ENCODE data around the gene MYT1.

MYT1 gene

DNA sequence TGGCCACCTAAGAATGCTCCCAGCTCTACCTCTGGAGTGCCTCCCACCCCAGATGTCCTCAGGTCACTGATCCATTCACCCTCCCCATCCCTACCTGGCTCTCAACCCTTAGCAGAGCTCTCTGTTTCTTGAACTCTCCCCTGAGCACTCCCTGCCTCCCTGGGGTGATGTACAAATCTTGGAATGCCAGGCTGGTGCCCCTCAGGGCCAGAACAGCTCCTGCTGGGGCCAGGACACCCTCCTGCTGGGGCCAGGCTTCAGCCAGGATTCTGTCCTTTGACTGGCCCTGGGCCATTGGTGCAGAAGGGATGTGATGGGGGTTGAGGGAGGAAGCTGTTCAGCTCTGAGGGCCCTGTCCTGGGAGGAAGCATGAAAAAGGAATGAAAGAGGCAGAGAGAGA lies 30.0 kb downstream of the MYT1 start:
- no peaks in the 10 kb centered on the region for H4K20me1 ChIP-seq (ENCODE audit: insufficient read depth, low read length)
- H3K9me3 ChIP-seq (replicated peaks; ENCODE audit: insufficient read depth, low read length), result no peaks in the 10 kb centered on the region
- H2AFZ ChIP-seq (ENCODE audit: low read length), result no peak overlapping the region
- H3K9me2 ChIP-seq (replicated peaks; ENCODE audit: insufficient read depth, low read length), result no peaks in the 10 kb centered on the region
- no peaks in the 10 kb centered on the region for H3K4me1 ChIP-seq (ENCODE audit: low read length)
- TF ChIP-seq EZH2 (optimal IDR thresholded peaks at IDR 0.05; ENCODE audit: low read depth, low read length), result no peak
- TF ChIP-seq EZH2phosphoT487 (IDR thresholded peaks at IDR 0.05; ENCODE audit: low read length), result no peak
- TF ChIP-seq, protein P1, sequence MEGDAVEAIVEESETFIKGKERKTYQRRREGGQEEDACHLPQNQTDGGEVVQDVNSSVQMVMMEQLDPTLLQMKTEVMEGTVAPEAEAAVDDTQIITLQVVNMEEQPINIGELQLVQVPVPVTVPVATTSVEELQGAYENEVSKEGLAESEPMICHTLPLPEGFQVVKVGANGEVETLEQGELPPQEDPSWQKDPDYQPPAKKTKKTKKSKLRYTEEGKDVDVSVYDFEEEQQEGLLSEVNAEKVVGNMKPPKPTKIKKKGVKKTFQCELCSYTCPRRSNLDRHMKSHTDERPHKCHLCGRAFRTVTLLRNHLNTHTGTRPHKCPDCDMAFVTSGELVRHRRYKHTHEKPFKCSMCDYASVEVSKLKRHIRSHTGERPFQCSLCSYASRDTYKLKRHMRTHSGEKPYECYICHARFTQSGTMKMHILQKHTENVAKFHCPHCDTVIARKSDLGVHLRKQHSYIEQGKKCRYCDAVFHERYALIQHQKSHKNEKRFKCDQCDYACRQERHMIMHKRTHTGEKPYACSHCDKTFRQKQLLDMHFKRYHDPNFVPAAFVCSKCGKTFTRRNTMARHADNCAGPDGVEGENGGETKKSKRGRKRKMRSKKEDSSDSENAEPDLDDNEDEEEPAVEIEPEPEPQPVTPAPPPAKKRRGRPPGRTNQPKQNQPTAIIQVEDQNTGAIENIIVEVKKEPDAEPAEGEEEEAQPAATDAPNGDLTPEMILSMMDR (IDR thresholded peaks at IDR 0.05; ENCODE audit: low read length), result no peak
- no peak for DNase-seq
- H3K4me2 ChIP-seq (ENCODE audit: low read depth, low read length), result no peak overlapping the region
- no peaks in the 10 kb centered on the region for H3K79me2 ChIP-seq (ENCODE audit: low read length)
- no peaks in the 10 kb centered on the region for H3K36me3 ChIP-seq (replicated peaks; ENCODE audit: insufficient read depth, low read length)
- no peaks in the 10 kb centered on the region for H3F3A ChIP-seq (ENCODE audit: insufficient read depth, low read length)
- no peak overlapping the region for H3K9ac ChIP-seq (ENCODE audit: low read length)
- H3K4me3 ChIP-seq (ENCODE audit: low read length), result no peak overlapping the region
- H3K27ac ChIP-seq (ENCODE audit: low read length), result no peak overlapping the region
- peaks cover 94% of the 10 kb centered on the region for H3K27me3 ChIP-seq (replicated peaks; ENCODE audit: insufficient read depth, low read length)

DNA sequence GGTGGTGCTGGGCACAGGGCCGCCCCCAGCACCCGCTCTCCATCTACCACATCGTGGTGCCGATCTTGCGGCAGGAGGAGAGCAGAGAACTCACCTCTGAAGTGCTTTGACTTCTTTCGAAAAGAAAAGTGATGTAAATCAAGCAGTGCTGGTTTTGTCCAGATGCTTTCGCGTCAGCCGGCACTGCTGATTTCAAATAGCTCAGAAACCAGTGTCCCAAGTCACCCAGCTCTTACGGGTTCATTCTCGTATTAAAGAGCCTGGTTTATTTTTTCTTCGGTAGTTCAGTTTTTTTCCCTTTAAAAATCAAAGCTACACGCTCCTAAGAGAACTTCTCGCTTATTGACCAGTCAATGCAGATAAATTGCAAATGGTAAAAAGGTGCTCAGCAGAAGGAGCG lies 32.1 kb downstream of the MYT1 start:
- H3K4me2 ChIP-seq (ENCODE audit: low read depth, low read length), result no peak overlapping the region
- H3K4me3 ChIP-seq (ENCODE audit: low read length), result no peak overlapping the region
- no peak overlapping the region for H2AFZ ChIP-seq (ENCODE audit: low read length)
- no peak overlapping the region for H3K9ac ChIP-seq (ENCODE audit: low read length)
- no peak for DNase-seq
- H3K79me2 ChIP-seq (ENCODE audit: low read length), result no peaks in the 10 kb centered on the region
- no peaks in the 10 kb centered on the region for H3K9me3 ChIP-seq (replicated peaks; ENCODE audit: insufficient read depth, low read length)
- H4K20me1 ChIP-seq (ENCODE audit: insufficient read depth, low read length), result no peaks in the 10 kb centered on the region
- no peak for TF ChIP-seq EZH2 (optimal IDR thresholded peaks at IDR 0.05; ENCODE audit: low read depth, low read length)
- TF ChIP-seq EZH2phosphoT487 (IDR thresholded peaks at IDR 0.05; ENCODE audit: low read length), result no peak; the same call in 1 of the 2 replicates
- TF ChIP-seq, protein P1 (IDR thresholded peaks at IDR 0.05; ENCODE audit: low read length), result no peak
- peaks cover 98% of the 10 kb centered on the region for H3K27me3 ChIP-seq (replicated peaks; ENCODE audit: insufficient read depth, low read length)
- H3K36me3 ChIP-seq (replicated peaks; ENCODE audit: insufficient read depth, low read length), result no peaks in the 10 kb centered on the region
- no peak overlapping the region for H3K27ac ChIP-seq (ENCODE audit: low read length)
- H3F3A ChIP-seq (ENCODE audit: insufficient read depth, low read length), result no peaks in the 10 kb centered on the region
- H3K9me2 ChIP-seq (replicated peaks; ENCODE audit: insufficient read depth, low read length), result no peaks in the 10 kb centered on the region
- H3K4me1 ChIP-seq (ENCODE audit: low read length), result no peaks in the 10 kb centered on the region

DNA sequence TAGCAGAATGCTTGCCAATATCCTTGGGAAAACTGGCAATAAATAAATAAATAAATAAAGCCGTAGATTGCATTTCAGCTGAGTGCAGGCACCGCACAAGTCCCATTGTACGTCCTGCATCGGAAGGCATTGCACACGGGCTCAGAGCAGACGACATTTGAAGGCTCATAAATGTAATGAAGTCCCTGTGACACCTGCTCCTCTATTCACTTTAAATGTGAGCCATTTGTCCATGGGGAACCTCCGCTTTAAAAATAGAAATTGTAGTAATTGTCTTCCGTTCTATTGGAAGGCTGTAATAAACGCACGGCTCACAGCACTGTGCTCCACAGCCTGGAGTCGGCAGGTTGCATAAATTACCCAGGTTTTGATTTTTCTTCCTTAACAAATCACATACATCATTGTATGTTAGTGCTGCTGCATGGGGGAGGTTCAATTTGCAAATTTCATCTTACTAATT lies 32.6 kb downstream of the MYT1 start:
- Histone ChIP-seq H3K4me1 (ENCODE audit: low read length) (no peaks in the 10 kb centered on the region), H3K36me3 (replicated peaks; ENCODE audit: insufficient read depth, low read length) (no peaks in the 10 kb centered on the region), H3F3A (ENCODE audit: insufficient read depth, low read length) (no peaks in the 10 kb centered on the region), H3K27ac (ENCODE audit: low read length) (no peak overlapping the region), H3K4me3 (ENCODE audit: low read length) (no peak overlapping the region), H4K20me1 (ENCODE audit: insufficient read depth, low read length) (no peaks in the 10 kb centered on the region), H3K9me3 (replicated peaks; ENCODE audit: insufficient read depth, low read length) (no peaks in the 10 kb centered on the region), H3K4me2 (ENCODE audit: low read depth, low read length) (no peak overlapping the region), H2AFZ (ENCODE audit: low read length) (no peak overlapping the region), H3K79me2 (ENCODE audit: low read length) (no peaks in the 10 kb centered on the region), H3K27me3 (replicated peaks; ENCODE audit: insufficient read depth, low read length) (peaks cover 98% of the 10 kb centered on the region), H3K9me2 (replicated peaks; ENCODE audit: insufficient read depth, low read length) (no peaks in the 10 kb centered on the region), H3K9ac (ENCODE audit: low read length) (no peak overlapping the region)
- TF ChIP-seq EZH2phosphoT487 (IDR thresholded peaks at IDR 0.05; ENCODE audit: low read length) (no peak), EZH2 (optimal IDR thresholded peaks at IDR 0.05; ENCODE audit: low read depth, low read length) (no peak)
- TF ChIP-seq, protein P1 (IDR thresholded peaks at IDR 0.05; ENCODE audit: low read length), result no peak
- DNase-seq, result no peak
